Right kidney (tissue), 1 donor: ENCODE data around the gene ONECUT2.

Source experiments
- DNase-seq: peaks from one replicate; pipeline ENCODE4 v3.0.0-alpha.2; 2016

The ONECUT2 gene

GRCh38 chr18:57431002-57431382 is 4.2 kb upstream of the ONECUT2 start:
- peak; percentile 62 for DNase-seq

DNA sequence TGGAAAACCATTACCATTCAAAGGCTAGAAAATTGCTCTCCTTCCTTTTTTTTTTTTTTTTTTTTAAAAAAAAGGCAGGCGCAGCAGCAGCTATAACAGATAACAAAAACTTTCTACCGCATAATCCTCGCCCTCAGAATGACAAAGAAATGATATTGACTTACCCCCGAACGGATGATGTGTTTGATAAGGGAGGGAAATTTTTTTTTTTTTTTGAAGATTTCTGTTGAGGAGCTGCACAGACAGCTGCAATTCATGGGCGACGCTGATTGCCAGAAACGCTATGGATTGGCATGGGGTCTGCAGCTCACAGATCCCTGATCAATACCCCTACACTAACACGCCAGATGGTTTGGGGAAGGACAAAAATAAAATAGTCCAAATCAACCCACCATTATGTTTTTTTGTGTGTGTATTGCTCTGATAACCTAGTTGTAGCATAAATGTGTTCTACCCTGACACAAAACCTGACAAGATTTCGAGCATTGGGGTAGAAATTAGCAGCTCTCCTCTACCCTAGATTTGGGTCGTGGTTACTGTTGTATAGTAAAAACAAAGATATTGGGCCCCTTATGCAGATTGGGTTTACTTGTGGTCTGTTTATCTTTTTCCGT is 3.6 kb upstream of the ONECUT2 start:
- DNase-seq = peak; percentile 26

GRCh38 chr18:57432140-57432539 is 3.0 kb upstream of the ONECUT2 start:
- DNase-seq = no peak

DNA sequence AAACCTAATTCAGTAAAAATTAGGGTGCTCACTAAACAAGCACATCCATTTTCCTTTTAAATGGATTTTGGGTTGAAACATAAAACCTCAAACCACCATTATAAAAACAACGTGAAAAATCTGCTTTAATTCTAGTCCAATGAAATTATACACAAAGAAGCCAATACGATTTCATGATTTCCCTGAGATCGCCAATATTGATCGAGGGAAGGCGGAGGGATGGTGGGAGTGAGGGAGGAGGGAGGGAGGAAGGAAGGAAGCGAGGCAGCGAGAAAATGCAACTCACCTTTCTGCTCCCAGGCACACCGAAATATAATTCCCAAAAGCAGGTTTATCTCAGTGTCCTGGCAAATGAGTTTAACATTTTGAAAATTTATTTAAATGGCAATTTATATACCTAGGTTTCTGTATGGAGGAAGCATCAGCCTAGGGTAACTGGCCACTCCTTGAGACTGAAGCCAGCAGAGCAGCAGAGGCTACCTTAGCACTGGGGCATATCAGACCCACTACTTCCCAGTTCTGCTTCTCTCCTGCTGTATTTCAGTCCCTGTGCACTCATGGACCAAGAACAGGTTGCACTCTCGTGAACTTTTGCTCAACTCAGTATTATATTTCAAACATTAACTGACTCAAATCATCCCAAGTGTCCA is 2.3 kb upstream of the ONECUT2 start:
- no peak for DNase-seq

- DNase-seq = no peak
These were observed 1.7 kb upstream of the ONECUT2 start for GRCh38 chr18:57433482-57433881.

DNA sequence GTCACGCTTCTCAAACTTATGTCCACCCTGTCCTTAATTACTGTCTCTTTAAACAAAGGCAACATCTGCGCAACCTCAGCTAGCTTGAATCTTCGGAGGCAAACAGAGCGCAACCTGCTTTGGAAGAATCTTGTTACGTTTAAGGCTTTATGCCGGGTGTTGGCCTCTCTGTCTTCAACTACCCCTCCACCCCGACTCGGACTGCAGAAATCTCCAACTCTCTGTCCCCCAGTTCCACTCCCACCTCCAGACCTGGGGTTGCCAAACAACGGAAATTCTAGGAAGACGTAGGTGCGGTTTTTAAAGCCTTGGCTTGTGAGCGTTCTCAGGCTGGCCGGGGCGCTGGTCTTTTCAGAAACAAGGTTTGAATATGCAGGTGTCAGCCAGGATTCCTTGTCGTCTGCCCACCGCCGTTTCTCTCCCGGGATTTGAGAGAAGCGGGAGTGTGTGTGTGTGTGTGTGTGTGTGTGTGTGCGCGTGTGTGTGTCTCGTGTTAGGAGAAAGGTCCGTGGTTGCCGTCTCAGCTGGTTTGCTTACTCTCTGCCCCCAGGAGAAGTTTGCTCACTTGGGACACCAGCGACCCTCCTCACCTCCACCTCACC is 1.1 kb upstream of the ONECUT2 start:
- DNase-seq = peak; percentile 34

DNA sequence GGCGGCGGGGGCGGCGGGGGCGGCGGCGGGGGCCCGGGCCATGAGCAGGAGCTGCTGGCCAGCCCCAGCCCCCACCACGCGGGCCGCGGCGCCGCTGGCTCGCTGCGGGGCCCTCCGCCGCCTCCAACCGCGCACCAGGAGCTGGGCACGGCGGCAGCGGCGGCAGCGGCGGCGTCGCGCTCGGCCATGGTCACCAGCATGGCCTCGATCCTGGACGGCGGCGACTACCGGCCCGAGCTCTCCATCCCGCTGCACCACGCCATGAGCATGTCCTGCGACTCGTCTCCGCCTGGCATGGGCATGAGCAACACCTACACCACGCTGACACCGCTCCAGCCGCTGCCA is 644 bp downstream of the ONECUT2 start:
- no peak for DNase-seq

DNA sequence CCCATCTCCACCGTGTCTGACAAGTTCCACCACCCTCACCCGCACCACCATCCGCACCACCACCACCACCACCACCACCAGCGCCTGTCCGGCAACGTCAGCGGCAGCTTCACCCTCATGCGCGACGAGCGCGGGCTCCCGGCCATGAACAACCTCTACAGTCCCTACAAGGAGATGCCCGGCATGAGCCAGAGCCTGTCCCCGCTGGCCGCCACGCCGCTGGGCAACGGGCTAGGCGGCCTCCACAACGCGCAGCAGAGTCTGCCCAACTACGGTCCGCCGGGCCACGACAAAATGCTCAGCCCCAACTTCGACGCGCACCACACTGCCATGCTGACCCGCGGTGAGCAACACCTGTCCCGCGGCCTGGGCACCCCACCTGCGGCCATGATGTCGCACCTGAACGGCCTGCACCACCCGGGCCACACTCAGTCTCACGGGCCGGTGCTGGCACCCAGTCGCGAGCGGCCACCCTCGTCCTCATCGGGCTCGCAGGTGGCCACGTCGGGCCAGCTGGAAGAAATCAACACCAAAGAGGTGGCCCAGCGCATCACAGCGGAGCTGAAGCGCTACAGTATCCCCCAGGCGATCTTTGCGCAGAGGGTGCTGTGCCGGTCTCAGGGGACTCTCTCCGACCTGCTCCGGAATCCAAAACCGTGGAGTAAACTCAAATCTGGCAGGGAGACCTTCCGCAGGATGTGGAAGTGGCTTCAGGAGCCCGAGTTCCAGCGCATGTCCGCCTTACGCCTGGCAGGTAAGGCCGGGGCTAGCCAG is 1.2 kb downstream of the ONECUT2 start:
- peak; percentile 39 for DNase-seq

GRCh38 chr18:57436965-57437333 is 1.8 kb downstream of the ONECUT2 start:
- DNase-seq = no peak

DNA sequence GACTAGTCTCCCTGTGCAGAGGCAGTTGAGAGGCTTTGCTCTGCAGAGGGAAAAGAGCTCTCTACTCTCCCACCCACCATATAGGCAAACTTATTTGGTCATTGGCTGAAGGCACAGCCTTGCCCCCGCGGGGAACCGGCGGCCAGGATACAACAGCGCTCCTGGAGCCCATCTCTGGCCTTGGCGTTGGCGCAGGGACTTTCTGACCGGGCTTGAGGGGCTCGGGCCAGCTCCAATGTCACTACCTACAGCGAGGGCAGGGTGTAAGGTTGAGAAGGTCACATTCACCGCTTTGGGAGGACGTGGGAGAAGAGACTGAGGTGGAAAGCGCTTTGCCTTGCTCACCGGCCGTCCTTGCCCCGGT is 2.2 kb downstream of the ONECUT2 start:
- DNase-seq = no peak

DNA sequence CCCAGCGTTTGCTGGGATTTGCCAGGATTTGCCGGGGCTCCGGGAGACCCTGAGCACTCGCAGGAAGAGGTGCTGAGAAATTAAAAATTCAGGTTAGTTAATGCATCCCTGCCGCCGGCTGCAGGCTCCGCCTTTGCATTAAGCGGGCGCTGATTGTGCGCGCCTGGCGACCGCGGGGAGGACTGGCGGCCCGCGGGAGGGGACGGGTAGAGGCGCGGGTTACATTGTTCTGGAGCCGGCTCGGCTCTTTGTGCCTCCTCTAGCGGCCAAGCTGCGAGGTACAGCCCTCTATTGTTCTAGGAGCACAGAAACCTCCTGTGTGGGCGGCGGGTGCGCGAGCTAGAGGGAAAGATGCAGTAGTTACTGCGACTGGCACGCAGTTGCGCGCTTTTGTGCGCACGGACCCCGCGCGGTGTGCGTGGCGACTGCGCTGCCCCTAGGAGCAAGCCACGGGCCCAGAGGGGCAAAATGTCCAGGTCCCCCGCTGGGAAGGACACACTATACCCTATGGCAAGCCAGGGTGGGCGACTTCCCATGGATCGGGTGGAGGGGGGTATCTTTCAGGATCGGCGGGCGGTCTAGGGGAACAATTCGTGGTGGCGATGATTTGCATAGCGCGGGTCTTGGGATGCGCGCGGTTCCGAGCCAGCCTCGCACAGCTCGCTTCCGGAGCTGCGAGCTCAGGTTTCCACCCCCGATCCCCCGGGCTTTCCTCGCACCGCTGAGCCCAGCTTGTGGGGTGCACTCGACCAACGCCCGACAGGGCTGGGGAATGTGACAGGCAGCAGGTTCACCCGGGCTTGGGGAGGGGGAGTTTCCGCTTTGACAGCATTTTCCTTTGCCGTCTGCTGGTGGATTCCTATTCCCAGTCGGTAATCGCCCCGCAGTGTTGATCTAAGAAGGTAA is 2.8 kb downstream of the ONECUT2 start:
- peak; percentile 81 for DNase-seq

- DNase-seq = peak; percentile 31
These were observed 3.8 kb downstream of the ONECUT2 start for GRCh38 chr18:57438743-57439608.

GRCh38 chr18:57439609-57439968 is 4.4 kb downstream of the ONECUT2 start:
- DNase-seq = peak; percentile 11

- DNase-seq = peak; percentile 16
These were observed 4.8 kb downstream of the ONECUT2 start for GRCh38 chr18:57439985-57440330.

GRCh38 chr18:57440331-57441070 is 5.3 kb downstream of the ONECUT2 start:
- peak; percentile 35 for DNase-seq

GRCh38 chr18:57441071-57441794 is 6.1 kb downstream of the ONECUT2 start:
- DNase-seq = peak; percentile 37

- no peak for DNase-seq
These were observed 8.1 kb downstream of the ONECUT2 start for GRCh38 chr18:57443247-57443646.

- DNase-seq = no peak
These were observed 8.5 kb downstream of the ONECUT2 start for GRCh38 chr18:57443702-57444101.

DNA sequence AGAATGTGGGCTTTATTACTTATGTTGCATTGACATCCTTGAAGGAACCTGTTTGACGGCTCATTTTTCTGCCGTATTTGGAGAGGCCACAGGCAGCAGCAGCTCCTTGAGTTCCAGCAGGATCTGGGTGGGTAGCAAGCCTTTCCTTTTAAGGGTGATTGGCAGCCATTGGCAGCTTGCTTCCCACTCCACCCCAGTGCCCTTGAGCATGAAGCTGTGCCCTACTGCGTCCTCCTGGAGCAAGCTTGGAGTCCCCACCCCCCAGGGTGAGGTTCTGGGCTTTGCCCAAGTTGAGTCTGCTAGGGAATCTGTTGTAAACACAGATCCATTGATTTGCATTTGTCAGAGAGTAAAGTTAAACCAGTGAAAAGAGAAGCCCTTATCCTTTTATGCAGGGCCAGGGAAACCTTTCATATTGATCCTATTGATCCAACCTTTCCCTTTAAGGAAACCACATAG is 9.2 kb downstream of the ONECUT2 start:
- no peak for DNase-seq
